GM18505 (cell line): ENCODE measurements around the gene ST6GAL1.
"Not testable (repeated sequence)": the region's sequence is repeated elsewhere in the genome, so short reads cannot be mapped to it uniquely, and the experiment has no call there.

Experiments used
- ATAC-seq: cut with Tn5 transposase; IDR thresholded peaks from one replicate; pipeline ENCODE4 v1.9.1; 2021; ENCODE audit not compliant: unreplicated experiment
- POLR2A ChIP-seq: IDR thresholded peaks from 4 replicates; pipeline ENCODE4 v1.6.1; 2011; ENCODE audit warnings: borderline replicate concordance; ENCODE audit not compliant: insufficient read depth, insufficient read length; ENCODE audit errors: extremely low read depth

Gene ST6GAL1

DNA sequence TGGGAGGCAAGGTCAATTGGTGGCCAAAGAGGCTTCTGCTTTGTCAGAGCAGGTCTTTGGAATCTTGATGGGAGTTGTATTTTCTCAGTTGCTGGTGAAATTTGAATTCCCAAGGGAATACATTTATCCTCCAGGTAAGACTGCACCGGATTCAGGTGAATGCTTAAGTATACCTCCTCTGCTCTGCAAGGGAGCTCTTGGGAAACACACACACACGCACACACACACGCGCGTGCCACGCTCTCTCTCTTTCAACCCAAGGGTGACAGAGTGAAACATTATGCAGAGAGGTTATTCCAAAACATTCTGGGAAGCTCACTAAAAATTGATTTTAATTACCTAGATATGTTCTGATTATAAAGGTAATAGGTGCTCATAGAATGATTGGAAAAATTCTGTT lies 33.7 kb downstream of the ST6GAL1 start:
- no peak for ATAC-seq
- no peak for TF ChIP-seq POLR2A

DNA sequence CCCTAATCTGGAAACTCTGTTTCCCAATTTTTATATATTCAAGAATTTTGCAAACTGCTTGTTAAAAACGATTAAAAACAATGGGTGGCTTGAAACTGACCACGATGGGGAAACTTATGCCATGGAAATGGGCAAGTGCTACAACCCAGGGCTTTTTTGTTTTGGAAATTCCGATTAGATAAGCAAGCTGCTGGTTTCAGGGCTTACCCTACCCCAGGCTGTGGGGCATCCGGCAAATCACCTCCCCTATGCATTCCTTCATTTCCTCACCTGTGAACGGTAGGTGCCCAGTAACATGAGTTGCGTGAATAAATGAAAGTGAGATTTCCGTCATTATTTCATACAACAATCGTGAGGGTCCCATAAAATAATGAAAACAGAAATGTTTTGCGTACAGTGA lies 34.3 kb downstream of the ST6GAL1 start:
- TF ChIP-seq POLR2A: no peak
- ATAC-seq: no peak

DNA sequence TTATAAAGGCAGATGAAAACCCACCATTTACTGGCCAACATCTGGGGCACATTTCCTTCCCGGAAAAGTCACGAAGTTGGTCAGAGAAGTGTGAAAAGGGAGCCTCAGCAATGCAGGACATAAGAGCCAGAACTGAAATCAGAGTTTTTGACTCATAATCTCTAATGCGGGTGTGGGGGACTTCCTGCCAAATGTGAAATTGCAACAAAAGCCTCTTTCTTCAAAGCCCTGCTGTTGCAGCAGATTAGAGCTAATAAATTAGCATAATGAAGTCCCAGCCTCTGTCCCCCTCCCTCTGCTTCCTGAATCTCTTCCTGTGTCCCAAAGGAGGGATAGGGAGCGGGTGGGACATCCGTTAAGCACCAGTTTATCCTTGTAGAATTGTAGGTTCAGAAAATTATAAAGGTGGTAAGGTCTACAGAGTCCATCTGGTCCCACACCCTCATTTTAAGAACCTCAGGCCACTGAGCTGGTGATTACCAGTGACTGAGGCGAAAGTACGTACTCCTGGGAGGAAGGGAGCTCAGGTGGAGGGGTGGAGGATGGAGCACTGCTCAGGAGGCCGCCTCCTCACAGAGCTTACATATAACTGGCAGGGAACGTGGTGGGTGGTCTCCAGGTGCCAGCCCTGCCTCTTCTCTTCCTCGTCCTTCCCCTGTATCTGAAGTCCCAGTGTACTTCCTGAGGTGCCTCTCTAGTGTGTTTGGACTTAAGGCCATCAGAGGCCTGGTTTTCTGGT lies 35.0 kb downstream of the ST6GAL1 start:
- TF ChIP-seq POLR2A: no peak
- no peak for ATAC-seq

DNA sequence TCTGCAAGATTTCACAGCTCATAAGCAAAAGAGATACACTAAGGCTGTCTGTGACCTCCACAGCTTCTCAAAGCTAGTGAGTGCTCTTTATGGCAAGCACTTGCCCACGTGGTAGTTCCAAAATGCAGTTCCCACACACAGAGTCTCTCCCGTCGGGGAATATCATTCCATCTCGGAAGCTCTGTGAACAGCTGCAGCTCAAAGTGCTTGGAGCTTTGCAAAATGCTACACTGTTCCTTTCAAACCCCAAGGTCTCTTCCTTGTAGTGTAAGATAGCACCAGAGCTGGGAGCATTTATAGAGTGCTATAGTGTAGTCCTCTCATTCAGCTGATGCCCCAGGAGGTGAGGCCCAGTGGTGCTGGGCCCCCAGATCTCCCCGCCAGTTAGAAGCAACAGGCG lies 36.1 kb downstream of the ST6GAL1 start:
- no peak for TF ChIP-seq POLR2A
- no peak for ATAC-seq

DNA sequence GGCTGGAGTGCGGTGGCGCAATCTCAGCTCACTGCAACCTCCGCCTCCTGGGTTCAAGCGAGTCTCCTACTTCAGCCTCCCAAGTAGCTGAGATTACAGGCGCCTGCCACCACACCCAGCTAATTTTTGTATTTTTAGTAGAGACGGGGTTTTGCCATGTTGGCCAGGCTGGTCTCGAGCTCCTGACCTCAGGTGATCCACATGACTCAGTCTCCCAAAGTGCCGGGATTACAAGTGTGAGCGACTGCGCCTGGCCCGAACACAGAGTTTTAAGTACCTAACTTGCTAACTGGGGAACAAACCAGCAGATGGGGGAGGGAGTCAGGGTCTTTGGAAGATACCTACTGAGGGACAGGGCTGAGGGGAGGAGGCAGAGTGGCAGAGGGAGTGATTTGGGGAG lies 36.9 kb downstream of the ST6GAL1 start:
- not testable (repeated sequence) for ATAC-seq

DNA sequence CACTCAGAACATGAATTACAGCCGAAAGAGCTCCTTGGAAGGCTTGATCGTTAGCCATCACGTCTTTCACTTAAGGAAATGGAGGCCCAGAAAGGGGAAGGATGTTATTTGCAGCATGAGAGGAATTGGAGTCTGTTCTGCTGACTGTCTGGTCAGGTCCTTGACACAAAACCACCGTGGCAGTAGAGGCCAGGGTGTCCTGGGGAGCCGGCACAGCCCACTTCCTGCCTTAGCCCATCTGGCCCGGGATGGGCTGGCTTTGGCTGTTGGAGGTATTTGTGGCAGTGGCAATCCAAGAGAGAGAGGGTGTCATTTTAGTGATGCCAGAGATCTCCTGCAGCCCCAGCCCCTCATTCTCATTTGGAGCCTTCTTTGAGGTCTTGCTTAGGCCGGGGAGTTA lies 37.4 kb downstream of the ST6GAL1 start:
- TF ChIP-seq POLR2A: no peak

DNA sequence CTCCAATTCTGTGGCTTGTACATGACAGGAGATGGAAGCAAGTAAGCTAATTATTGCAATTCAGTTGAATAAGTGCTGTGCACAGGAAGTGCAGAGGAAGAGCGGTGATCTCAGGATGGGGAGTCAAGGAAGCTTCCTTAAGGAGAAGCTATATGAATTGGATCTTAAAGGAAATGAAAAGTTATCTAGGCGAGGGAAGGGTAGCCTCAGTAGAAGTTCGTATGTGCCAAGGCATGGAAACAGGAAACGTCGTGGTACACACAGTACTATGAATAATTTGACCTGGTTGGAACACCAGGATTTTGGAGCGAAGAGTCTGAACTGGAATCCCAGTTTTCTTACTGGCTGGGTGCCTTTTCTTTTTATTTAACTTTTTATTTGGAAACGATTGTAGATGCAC lies 39.3 kb downstream of the ST6GAL1 start:
- no peak for TF ChIP-seq POLR2A
- ATAC-seq: no peak

More for the DNA sequence above, 37.4 kb downstream of the ST6GAL1 start:
- ATAC-seq: no peak

DNA sequence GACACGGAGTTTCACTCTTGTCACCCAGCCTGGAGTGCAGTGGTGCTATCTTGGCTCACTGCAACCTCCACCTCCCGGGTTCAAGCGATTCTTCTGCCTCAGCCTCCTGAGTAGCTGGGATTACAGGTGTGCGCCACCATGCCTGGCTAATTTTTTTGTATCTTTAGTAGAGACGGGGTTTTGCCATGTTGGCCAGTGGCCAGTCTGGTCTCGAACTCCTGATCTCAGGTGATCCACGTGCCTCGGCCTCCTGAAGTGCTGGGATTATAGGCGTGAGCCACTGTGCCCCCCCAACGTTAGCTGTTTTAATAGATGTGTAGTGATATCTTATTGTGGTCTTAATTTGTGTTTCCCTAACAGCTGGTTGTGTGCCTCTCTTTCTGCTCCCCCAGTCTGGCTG lies 40.8 kb downstream of the ST6GAL1 start:
- not testable (repeated sequence) for ATAC-seq

DNA sequence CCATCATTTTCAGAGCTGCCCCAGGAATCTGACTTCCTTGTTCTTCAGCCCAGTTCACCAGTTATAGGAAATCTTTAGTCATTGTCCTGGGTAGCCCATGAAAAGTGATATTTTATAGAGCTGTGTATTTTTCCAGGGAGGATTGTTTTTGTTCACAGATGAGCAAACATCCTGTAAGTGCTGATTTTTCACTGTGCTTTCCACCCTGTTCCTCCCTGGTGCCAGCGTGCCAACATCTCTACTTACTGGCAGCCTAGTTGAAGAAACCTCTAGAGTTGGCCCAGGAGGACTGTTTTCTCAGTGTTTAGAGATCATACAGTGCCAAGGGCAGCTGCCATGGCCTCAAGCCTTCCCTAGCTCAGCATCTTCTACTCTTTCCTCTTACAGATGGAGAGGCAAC lies 41.3 kb downstream of the ST6GAL1 start:
- no peak for ATAC-seq
- TF ChIP-seq POLR2A: no peak

DNA sequence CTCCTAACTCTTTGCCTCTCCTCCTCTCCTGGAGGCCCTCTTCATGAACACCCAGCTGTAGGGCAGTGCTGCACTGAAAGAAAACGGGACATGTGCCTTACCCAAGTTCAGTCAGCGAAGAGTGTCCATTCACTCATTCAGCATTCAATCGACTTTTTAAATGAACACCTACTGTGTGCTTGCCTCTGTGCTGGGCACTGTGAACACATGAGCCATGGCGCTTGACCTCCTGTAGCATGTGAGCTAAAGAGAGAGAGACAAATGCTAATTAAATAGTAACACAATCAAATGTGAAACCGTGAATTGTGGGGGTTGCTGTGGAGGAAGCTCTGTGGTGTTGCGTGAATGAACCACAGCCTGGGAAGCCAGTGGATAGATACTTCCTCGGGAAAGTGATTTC lies 43.4 kb downstream of the ST6GAL1 start:
- no peak for ATAC-seq
- no peak for TF ChIP-seq POLR2A

DNA sequence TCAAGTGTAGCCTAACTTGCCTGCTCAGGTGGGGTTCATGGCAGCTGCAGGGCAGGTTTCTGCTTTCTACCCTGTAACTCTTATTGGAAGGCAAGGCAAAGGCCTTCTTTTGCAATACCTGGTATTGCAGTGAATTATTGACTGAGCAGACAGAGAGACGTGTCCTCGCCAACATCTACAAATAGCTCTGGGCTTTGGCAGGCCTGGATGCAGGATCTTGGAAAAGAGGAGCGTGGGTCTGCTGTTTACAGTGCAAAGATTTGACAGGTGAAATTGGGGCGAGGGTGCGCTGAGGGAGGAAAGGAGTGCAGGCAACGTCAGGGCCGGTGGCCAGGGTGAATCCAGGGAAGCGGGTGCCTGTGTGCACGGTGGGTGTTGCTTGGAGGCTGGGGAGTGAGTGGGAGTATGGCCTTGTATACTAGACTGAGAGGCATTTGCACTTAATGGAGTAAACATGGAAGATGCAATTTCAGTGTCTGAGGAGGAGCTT lies 44.5 kb downstream of the ST6GAL1 start:
- no peak for ATAC-seq

DNA sequence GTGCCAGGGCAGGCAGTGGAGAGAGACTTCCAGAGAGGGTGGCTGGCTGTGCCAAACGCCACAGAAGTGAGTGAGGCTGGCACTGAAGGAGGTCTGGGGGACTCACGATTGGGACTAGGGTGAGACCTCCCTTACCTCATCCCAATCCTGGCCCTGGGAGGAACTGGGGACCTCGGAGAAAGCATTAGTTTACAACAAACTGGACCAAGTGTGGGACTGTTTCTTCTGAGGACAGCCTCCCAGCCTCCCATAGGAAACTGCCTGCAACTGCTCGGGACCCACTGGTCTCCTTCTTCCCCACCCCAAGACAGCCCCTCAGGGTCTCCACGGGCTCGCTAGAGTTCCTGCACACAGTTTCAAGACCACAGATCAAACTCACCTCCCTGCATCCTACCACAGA lies 45.4 kb downstream of the ST6GAL1 start:
- no peak for ATAC-seq
- no peak for TF ChIP-seq POLR2A

More for the DNA sequence above, 44.5 kb downstream of the ST6GAL1 start:
- no peak for TF ChIP-seq POLR2A

DNA sequence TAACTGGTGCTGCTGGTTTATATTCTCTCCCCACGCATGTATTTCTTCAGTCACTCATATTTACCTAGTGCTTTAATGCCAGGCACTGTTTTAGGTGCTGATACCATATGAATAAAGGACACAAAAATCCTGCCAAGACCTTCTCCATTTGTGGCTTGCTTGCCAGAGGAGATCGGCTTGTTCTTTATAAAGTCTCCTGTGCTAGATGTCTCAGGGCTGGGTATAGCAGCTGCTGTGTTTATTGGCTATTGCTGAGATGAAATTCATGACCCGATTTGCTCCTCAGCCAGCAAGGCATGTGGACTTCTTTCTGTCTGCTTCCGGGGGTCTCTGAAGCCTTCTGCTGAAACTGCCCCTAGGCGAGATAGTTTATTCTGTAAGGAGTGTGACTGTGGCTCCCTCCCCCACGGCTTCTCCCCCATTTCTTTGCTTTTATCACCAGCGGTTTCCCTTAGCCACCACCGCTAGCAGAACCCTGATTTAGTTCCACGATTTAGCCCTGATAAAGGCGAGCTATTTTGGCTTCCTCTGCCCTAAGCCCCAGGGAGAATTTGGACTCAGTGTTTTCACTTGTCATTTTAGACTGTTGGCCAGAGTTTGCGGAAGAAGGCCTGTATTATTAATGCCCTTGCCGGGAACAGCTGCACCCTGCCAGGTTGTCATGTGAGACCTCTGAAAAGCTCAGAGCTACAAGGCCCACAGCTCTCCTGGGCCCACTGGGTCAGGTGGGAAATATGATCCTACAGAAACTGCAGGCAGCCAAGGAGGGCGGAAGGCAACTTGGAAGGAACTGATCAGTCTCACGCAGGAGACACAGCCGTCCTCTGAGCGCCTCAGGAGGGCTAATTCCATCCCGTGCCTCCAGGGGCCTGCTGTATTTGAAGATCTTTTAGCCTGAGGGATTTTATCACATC lies 46.8 kb downstream of the ST6GAL1 start:
- no peak for ATAC-seq
- TF ChIP-seq POLR2A: no peak

DNA sequence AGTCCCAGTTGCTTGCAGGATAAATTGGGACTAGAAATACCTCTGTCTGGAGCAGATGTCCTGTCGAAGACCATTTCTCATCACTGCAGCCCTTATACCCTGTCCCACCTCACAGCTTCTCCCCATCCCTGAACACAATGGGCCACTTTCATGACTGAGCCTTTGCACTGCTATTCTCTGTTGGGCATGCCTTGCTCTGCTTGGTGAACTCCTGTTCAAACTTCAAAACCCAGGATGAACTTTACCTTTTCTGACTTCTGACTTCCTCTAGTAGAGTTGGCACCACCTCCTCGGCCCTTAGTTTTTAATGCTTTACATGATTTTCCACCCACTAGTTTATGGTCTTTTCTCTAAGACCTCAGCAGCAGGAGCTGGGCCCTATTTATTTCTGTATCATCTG lies 48.4 kb downstream of the ST6GAL1 start:
- TF ChIP-seq POLR2A: no peak
- no peak for ATAC-seq

DNA sequence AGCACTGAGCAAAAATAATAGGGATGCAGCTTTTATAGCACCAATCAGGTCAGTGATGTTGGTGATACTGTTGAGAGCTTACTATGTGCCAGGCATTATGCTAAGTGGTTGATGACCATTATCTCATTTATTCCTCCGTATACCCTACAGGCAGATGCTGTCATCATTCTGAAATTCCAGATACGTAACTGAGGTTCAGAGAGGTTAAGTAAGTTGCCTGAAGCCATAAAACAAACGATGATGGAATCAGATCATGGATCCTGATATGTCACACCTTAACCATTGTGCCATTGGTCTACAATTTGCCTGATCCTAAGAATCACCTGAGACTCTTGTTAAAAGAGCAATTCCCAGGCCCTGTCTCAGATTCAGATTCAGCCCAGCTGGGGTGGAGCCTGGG lies 49.5 kb downstream of the ST6GAL1 start:
- ATAC-seq: no peak
- TF ChIP-seq POLR2A: no peak

DNA sequence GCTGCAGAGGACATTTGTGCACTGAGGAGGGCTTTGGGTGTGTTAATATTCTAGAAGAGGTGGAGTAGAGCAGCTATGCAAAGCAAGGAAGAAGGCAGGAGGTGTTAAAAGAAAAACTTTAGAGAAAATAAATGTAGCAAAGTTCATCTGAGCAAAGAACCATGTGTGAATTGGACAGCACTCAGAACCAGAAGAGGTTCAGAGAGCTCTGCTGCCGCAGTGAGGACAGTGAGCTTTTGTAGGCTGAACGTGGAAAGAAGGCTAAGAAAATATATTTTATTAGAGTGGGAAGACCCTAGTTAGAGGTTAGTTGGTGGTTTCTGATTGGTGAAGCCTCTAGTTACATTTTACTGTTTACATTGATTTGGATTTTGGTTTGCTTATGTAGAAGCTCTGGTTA lies 50.7 kb downstream of the ST6GAL1 start:
- no peak for ATAC-seq
- TF ChIP-seq POLR2A: no peak
